K562 (cell line): Measurements from ENCODE around the gene CLEC4F. TPM values are rescaled to one million over a fixed set of nuclear protein-coding genes. Genes with fewer than 3 reads are reported as not detected.

Experiments
- ATAC-seq: fragments of 200-7000 bp; cut with Tn5 transposase; 3 replicates; pipeline ENCODE4 v1.9.1; 2020; ENCODE audit warnings: moderate library complexity
- BruUV-seq: library from RNA; stranded (reverse); fragments of 400-500 nt; replicated peaks from 2 replicates; lab custom pipeline; 2021; lab: Mats Ljungman, UMichigan
- CTCF ChIA-PET: fragments of 300-600 bp; formaldehyde crosslinking; extraction: SDS; loops from one replicate; lab custom pipeline; 2021; ENCODE audit warnings: low intra/inter-chr PET ratio; lab: Yijun Ruan, JAX
- POLR2A ChIA-PET: fragments of 300-600, 350-650 bp; sonication (Branson Sonifier 250); formaldehyde crosslinking; extraction: SDS; loops from one replicate; lab custom pipeline; 2021; ENCODE audit warnings: antibody characterized with exemption, inconsistent platforms; lab: Yijun Ruan, JAX
- DNase-seq, 4 experiments: peaks; one replicate each; pipeline versions ENCODE4 v3.0.0 to v3.0.0-alpha.2; 2011 to 2018; ENCODE audit warnings: low spot score in 3 of 4, mixed read lengths in 3 of 4; ENCODE audit errors: extremely low read depth in 1 of 4
- FAIRE-seq: peaks from 2 replicates; lab custom pipeline; 2011; peaks lifted over from hg19 to GRCh38; lab: Jason Lieb, UNC
- H2AFZ ChIP-seq: 2 replicates; pipeline ENCODE4 v1.6.0; 2011; ENCODE audit warnings: low read depth, low read length, control low read depth, inconsistent platforms
- H3K27ac ChIP-seq: fragments of 200-600 bp; 3 replicates; pipeline ENCODE4 v1.8.0; 2011; ENCODE audit warnings: low read depth, mild to moderate bottlenecking, control low read depth, inconsistent platforms, low read length, moderate library complexity, mixed read lengths; ENCODE audit errors: extremely low read depth
- H3K27me3 ChIP-seq, 2 experiments: fragments of 300-600 bp in 1 of 2; 2 replicates in 1 of 2; 3 replicates in 1 of 2; pipeline versions ENCODE4 v1.6.0 to v1.8.0; 2011; ENCODE audit warnings: inconsistent platforms in 2 of 2, low read length in 2 of 2, mild to moderate bottlenecking in 1 of 2, mixed read lengths in 1 of 2, moderate library complexity in 1 of 2; ENCODE audit not compliant: control insufficient read depth in 2 of 2, insufficient read depth in 2 of 2
- H3K36me3 ChIP-seq: fragments of 300-600 bp; 3 replicates; pipeline ENCODE4 v1.8.0; 2011; ENCODE audit warnings: mild to moderate bottlenecking, low read length, inconsistent platforms; ENCODE audit not compliant: control insufficient read depth, insufficient read depth
- H3K4me1 ChIP-seq, 2 experiments: fragments of 200-600 bp in 1 of 2; replicated peaks in 1 of 2; 2 replicates in 1 of 2; 3 replicates in 1 of 2; pipeline versions ENCODE4 v1.5.1 to v1.8.0; 2011; ENCODE audit warnings: inconsistent platforms in 2 of 2, low read length in 2 of 2, mild to moderate bottlenecking in 1 of 2, mixed read lengths in 1 of 2, moderate library complexity in 1 of 2; ENCODE audit not compliant: control insufficient read depth in 2 of 2, insufficient read depth in 2 of 2
- H3K4me2 ChIP-seq: 2 replicates; pipeline ENCODE4 v1.6.1; 2011; ENCODE audit warnings: low read length, control low read depth, inconsistent platforms, mixed read lengths; ENCODE audit not compliant: insufficient read depth
- H3K4me3 ChIP-seq: fragments of 200-600 bp; sonication (generic), shearing (Covaris generic); 2 replicates; pipeline ENCODE4 v1.5.1; 2016; ENCODE audit warnings: control low read depth, inconsistent platforms
- H3K79me2 ChIP-seq: fragments of 200-600 bp; 3 replicates; pipeline ENCODE4 v1.8.0; 2011; ENCODE audit warnings: low read length, inconsistent platforms; ENCODE audit not compliant: control insufficient read depth, insufficient read depth
- H3K9ac ChIP-seq, 2 experiments: 2 replicates each; pipeline versions ENCODE4 v1.6.0 to v1.6.1; 2011; ENCODE audit warnings: low read depth in 2 of 2, low read length in 2 of 2, control low read depth in 1 of 2, inconsistent platforms in 1 of 2, mild to moderate bottlenecking in 1 of 2, mixed read lengths in 1 of 2; ENCODE audit not compliant: insufficient read depth in 1 of 2
- H3K9me1 ChIP-seq: one replicate; pipeline ENCODE4 v1.6.0; 2011; ENCODE audit warnings: inconsistent platforms, mild to moderate bottlenecking, low read length, moderate library complexity; ENCODE audit not compliant: control insufficient read depth, insufficient read depth
- H3K9me3 ChIP-seq: replicated peaks from 2 replicates; pipeline ENCODE4 v1.5.1; 2011; ENCODE audit warnings: low read depth, low read length, inconsistent platforms; ENCODE audit not compliant: control insufficient read depth, insufficient read depth
- H4K20me1 ChIP-seq: replicated peaks from 2 replicates; pipeline ENCODE4 v1.6.1; 2011; ENCODE audit warnings: low read length, inconsistent platforms, mixed read lengths; ENCODE audit not compliant: control insufficient read depth, insufficient read depth
- ADNP ChIP-seq: fragments of 200-800 bp; sonication (Bioruptor generic); IDR thresholded peaks from 2 replicates; pipeline ENCODE4 v1.6.1; 2016; ENCODE audit warnings: missing genetic modification characterization, missing compliant biosample characterization
- ARID3A ChIP-seq: IDR thresholded peaks from 2 replicates; pipeline ENCODE4 v1.6.1; 2012; ENCODE audit warnings: low read depth, low read length, improper control_type of control experiment, borderline replicate concordance
- ARNT ChIP-seq, 2 experiments: fragments of 450-650 bp; IDR thresholded peaks; 2 replicates each; pipeline ENCODE4 v1.6.1; 2016; ENCODE audit warnings: mild to moderate bottlenecking in 1 of 2
- C11orf30 ChIP-seq: fragments of 450-650 bp; IDR thresholded peaks from 2 replicates; pipeline ENCODE4 v1.6.1; 2016; ENCODE audit warnings: low read depth, mild to moderate bottlenecking
- MEIS2 ChIP-seq: fragments of 450-650 bp; IDR thresholded peaks from 2 replicates; pipeline ENCODE4 v1.6.1; 2014; ENCODE audit warnings: mild to moderate bottlenecking; ENCODE audit not compliant: partially characterized antibody
- NFIX ChIP-seq: fragments of 250-450 bp; sonication (Bioruptor Pico); IDR thresholded peaks from 2 replicates; pipeline ENCODE4 v1.4.0; 2020; ENCODE audit warnings: low read depth, mild to moderate bottlenecking, moderate library complexity
- POLR3G ChIP-seq: IDR thresholded peaks from 2 replicates; pipeline ENCODE4 v1.6.1; 2011; ENCODE audit not compliant: insufficient read length, insufficient replicate concordance; ENCODE audit errors: extremely low read depth
- PYGO2 ChIP-seq: fragments of 450-650 bp; IDR thresholded peaks from 2 replicates; pipeline ENCODE4 v1.6.1; 2016; ENCODE audit warnings: mild to moderate bottlenecking, missing genetic modification characterization, moderate library complexity, missing compliant biosample characterization
- TFAM ChIP-seq: fragments of 250-450 bp; sonication (Bioruptor Pico); conservative IDR thresholded peaks from 2 replicates; pipeline ENCODE4 v1.5.0; 2021; ENCODE audit warnings: mild to moderate bottlenecking, moderate library complexity
- ZNF316 ChIP-seq: fragments of 450-650 bp; IDR thresholded peaks from 2 replicates; pipeline ENCODE4 v1.6.1; 2016
- WGBS: fragments of 100-300 bp; shearing (Covaris generic); methylation state at CpG from one replicate; pipeline ENCODE4 v1.1.6; 2016; ENCODE audit warnings: low coverage, mixed read lengths; ENCODE audit not compliant: insufficient coverage; ENCODE audit errors: missing lambda C conversion rate; 5-methylcytosine and 5-hydroxymethylcytosine counted together
- in situ Hi-C: fragments of 300-500 bp; cut with MboI; formaldehyde crosslinking; loops from 4 replicates; pipeline ENCODE4 v1.15.0; 2018; ENCODE audit warnings: inconsistent platforms, mixed read lengths
- intact Hi-C: fragments of 100-400 bp; cut with micrococcal nuclease; formaldehyde crosslinking; loops from 2 replicates; pipeline ENCODE4 v1.14.2; 2022
- polyA plus RNA-seq, 8 experiments: library from polyadenylated mRNA; depleted of rRNA in 4 of 8; stranded (reverse) in 5 of 8; unstranded in 3 of 8; fragments of >200 nt; fragmentation: Nextera tagmentation in 2 of 8; fragmentation: Illumina TruSeq in 1 of 8; extraction: Ambion mirVana in 2 of 8; extraction: Trizol in 1 of 8; gene quantifications; 2 replicates each; pipeline versions ENCODE4 v1.2.1 to v1.2.3, GENCODE V29; 2011 to 2014; ENCODE audit warnings: inconsistent platforms in 1 of 8, missing spikeins in 1 of 8
- total RNA-seq, 7 experiments: library from RNA; depleted of rRNA in 6 of 7; stranded (reverse); fragments of >200 nt in 6 of 7; fragmentation: Illumina TruSeq in 2 of 7; extraction: Trizol in 2 of 7; gene quantifications; 2 replicates each; pipeline versions ENCODE4 v1.2.1 to v1.2.3, GENCODE V29; 2011 to 2021; ENCODE audit warnings: low replicate concordance in 1 of 7

Gene CLEC4F
- total and polyA plus RNA-seq, 9 of the 15 experiments (the other 6 are each of a cell fraction or from before 2014, with no cell fraction given), result not detected

- TF ChIP-seq NFIX (no peak), TFAM (CRISPR knock-in tag) (no peak), ARID3A (no peak), POLR3G (no peak), MEIS2 (peak; percentile 62), ADNP (tag) (no peak), PYGO2 (no peak)
- TF ChIP-seq, all 486 proteins: peak for 6
These were observed 53.9 kb downstream of the CLEC4F start (continued) for GRCh38 chr2:70766357-70767078.

GRCh38 chr2:70765507-70765906 lies 54.9 kb downstream of the CLEC4F start:
- Histone ChIP-seq H3K9ac (no peak overlapping the region), H3K36me3 (no peaks in the 10 kb centered on the region), H2AFZ (no peak overlapping the region), H3K4me1 (peaks cover 2 to 12% of the 10 kb centered on the region in 2 experiments; a peak in 4 of 5 replicates), H3K79me2 (peaks cover 14% of the 10 kb centered on the region), H3K9me1 (no peaks in the 10 kb centered on the region), H4K20me1 (no peaks in the 10 kb centered on the region), H3K27ac (no peak overlapping the region), H3K4me2 (no peak overlapping the region), H3K9me3 (no peaks in the 10 kb centered on the region), H3K4me3 (no peak overlapping the region), H3K27me3 (no peaks in the 10 kb centered on the region; a peak in 1 of 5 replicates)
- ChIA-PET CTCF (no interaction called here), POLR2A (interaction anchor here (0.6 to 1.9 kb wide), 2 partner anchors 14 to 1260 kb away, joined by 5 read pairs; no protein-coding TSS in a partner anchor)
- WGBS, result 88% methylated on average over 7 of the region's 7 CpGs
- no peak for FAIRE-seq
- BruUV-seq, result no TSS peak
- ATAC-seq, result no peak
- intact Hi-C loops, result loop anchor here (5.0 kb wide), 2 partner anchors 58 to 463 kb away; partner anchors contain the start of gene FAM136A
- in situ Hi-C loops, result no loop called here
- TF ChIP-seq C11orf30 (0 out of 2 replicates have a peak, but pooled peaks have one; percentile 19), ARNT (IDR thresholded peaks at IDR 0.05) (no peak), ZNF316 (peak; percentile 60)
- no peak for DNase-seq
